Hippocampal formation (tissue), 2 donors: Measurements from ENCODE around the gene KMT2E.
"Not testable (repeated sequence)": the region's sequence is repeated elsewhere in the genome, so short reads cannot be mapped to it uniquely, and the experiment has no call there.

Source experiments
- DNase-seq, 2 donors: peaks; one replicate each; lab custom pipeline; 2025; lab: John Stamatoyannopoulos, UW

KMT2E gene, protein sequence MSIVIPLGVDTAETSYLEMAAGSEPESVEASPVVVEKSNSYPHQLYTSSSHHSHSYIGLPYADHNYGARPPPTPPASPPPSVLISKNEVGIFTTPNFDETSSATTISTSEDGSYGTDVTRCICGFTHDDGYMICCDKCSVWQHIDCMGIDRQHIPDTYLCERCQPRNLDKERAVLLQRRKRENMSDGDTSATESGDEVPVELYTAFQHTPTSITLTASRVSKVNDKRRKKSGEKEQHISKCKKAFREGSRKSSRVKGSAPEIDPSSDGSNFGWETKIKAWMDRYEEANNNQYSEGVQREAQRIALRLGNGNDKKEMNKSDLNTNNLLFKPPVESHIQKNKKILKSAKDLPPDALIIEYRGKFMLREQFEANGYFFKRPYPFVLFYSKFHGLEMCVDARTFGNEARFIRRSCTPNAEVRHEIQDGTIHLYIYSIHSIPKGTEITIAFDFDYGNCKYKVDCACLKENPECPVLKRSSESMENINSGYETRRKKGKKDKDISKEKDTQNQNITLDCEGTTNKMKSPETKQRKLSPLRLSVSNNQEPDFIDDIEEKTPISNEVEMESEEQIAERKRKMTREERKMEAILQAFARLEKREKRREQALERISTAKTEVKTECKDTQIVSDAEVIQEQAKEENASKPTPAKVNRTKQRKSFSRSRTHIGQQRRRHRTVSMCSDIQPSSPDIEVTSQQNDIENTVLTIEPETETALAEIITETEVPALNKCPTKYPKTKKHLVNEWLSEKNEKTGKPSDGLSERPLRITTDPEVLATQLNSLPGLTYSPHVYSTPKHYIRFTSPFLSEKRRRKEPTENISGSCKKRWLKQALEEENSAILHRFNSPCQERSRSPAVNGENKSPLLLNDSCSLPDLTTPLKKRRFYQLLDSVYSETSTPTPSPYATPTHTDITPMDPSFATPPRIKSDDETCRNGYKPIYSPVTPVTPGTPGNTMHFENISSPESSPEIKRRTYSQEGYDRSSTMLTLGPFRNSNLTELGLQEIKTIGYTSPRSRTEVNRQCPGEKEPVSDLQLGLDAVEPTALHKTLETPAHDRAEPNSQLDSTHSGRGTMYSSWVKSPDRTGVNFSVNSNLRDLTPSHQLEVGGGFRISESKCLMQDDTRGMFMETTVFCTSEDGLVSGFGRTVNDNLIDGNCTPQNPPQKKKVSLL (N-terminal part only)

DNA sequence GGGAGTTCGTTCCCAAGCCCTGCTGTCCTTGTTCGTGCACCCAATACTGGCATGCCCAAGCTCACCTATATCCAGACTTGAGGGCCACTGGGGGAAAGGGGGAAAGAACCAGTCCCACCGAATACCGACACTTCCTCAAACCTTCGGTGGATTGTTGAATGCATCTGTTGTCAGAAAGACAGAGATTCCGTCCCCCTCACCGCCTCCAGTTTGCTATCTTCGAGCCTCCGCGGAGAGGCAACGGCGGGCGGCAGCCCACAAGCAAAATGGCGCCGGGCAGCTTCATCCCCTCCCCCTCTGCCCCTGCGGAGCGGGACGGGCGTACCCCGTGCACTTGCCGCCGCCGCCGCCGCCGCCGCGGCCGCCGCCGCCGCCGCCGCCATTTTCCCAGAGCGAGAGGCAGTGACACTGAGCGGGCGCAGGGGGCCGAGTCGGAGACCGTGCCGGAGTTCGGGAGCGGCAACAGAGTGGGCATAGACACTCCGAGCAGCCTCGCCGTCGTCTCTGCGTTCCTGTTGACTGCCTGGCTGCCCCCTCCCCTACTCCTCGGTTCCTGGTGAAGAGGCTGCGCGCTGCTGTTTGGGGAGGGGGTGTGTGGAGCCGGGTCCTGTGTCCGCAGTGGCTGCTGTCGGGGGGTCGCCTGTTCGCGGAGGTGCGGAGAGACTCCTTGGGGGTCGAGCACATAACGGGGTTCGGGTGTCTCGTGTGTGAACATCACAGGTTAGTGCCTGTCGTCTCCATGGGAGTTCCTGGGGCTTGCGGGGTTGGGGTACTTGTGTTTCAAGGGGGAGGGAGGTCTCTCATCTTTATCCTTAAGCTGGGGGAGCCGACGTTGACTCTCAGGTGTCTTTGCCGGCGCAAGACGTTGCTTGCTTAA is at the start of gene KMT2E:
KMT2E (plus strand) TSS at position 390 of the 877 bp plus-strand sequence. CDS start 26,748 bp downstream, outside the sequence.
- DNase-seq, result peak; percentile 83 to 86

DNA sequence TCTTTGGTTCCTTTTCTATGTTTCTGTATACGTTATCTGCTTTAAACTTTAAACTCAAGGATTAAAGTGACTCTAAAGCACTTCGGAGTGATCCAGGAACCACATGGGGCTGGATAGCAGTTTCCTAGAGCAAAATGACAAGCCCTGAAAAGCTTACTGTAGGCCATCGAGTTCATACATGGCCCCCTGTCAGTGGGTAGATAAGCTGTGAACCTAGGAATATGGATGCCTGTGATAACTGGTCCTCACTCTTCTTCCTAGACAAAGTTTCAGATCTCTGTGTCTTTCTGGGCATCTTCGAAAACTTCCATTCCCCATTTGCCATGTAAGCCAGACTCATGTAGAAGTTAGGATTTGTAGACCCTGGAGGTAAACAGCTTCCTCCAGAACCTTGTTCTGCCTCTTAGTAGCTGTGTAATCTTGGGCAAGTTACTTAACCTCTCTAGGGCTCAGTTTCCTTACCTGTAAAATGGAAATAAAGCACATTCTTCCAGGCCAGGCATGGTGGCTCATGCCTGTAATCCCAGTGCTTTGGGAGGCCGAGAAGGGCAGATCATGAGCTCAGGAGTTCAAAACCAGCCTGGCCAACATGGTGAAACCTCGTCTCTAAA is 49.3 kb upstream of the KMT2E start:
- DNase-seq, result no peak

DNA sequence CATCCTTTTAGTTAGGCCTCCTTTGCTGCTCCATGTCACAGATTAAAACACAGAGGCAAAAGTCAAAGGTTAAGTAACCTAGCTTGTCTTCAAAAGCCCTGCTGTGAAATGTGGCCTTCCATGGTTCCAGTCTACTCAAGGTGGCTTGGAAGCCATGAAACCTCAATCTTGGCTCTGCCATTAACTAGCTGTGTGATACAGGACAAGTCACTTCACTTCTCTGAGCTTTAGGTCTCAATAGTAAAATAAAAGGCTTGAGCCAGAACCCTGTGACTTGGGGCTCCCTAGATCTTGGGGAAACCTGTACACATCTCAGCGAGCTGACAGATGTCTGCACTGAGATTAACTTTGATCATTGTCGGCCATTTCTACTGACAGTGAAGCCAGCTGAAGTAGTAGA is 48.0 kb upstream of the KMT2E start:
- no peak for DNase-seq

DNA sequence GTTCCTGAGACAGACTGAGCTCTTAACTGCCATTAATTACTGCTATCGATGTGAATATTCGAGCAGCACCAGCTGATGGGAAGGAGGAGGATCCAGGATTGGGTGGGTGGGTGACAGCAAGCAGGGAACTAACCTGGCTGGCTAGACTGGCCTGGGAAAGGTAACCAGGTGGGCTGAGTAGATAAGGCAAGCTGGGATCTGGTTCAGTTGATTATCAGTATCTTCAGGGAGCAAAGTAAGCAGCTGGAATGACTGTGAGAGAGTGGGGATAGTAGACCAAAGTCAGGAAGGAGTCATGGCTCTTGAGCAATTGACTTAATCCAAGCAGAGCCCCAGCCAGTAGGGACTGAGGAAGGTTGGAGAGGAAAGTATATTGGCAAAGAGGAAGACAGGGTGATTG is 46.9 kb upstream of the KMT2E start:
- no peak for DNase-seq

DNA sequence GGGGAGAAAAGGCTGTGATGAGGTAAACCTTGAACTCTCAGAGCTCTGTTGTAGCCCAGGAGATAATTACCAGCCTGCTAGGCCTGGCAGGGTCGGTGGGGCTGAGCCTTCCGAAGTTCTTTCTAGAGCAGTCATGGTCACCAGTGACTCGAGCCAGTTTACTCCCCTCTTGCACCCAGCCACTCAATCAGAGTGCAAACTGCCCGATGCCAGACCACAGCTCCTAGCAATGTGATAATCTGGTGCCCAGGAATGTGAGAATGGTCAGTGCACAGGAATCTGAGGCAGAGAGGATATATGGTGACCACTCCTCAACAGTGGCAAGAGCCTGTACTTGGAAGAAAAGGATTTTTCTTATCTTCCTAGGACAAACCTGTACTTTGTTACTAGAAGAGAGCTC is 46.4 kb upstream of the KMT2E start:
- no peak for DNase-seq

DNA sequence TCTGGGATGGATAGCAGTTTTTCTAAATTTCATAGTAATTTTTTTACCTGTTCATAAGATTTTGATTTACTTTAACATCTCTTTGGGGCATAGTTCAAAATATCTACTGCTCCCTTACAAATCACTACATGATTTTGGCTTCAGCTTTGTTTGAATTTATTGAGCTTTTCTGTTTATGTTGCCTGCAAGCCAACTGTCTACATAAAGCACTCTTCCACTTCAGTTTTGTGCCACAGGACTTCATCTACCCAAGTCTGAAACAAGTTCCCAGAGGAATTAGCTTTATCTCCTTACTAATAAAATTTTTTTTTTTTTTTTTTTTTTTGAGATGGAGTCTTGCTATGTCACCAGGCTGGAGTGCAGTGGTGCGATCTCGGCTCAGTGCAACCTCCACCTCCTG is 45.4 kb upstream of the KMT2E start:
- DNase-seq, result no peak

DNA sequence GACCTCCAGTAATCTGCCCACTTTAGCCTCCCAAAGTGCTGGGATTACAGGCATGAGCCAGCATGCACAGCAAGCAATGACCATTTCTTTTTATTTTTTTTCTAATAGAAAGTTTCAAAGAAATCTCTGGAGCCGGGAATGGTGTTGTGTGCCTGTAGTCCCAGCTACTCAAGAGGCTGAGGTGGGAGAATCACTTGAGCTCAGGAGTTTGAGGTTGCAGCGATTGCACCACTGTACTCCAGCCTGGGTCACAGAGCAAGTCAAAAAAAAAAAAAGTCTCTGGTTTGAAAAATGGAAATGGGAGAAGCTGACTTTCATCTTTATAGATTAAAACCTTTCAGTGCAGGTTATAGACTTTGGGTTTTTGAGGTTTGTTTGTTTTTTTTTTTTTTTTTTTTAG is 44.8 kb upstream of the KMT2E start:
- DNase-seq, result no peak

DNA sequence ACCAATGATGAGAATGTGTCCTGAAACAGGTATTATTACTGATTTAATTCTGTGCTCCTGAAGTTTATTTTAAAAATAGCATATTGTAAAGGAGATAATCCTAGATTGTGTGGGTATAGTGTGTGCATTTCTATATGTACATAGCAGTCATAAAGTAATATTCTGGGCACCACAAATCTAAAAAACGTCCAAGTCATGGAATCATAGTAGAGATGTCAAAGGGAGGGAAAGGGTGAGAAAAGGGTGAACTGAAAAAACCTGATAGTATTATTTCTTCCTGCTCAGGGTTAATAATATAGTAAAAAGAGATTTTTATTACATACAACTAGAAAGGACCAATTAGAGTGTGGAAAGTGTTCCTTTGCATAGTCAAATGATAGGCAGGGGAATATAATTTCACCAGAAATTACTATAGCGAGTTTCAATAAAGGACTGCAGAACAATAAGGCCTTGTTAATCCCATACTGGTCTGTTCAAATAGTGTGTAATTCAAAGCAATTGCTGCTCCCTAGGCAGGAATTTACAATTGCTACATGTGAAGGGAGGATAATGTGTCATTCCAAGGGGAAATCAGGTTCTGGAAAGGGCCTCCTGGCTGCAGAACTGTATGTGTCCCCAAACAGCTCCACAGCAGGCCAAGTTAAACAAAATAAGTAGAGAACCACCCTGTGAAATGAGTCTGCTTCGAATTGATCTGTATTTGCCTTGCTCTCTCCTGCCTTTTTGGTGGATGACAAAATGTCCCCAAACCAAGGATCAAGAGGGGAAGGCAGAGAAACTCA is 42.5 kb upstream of the KMT2E start:
- DNase-seq, result no peak

DNA sequence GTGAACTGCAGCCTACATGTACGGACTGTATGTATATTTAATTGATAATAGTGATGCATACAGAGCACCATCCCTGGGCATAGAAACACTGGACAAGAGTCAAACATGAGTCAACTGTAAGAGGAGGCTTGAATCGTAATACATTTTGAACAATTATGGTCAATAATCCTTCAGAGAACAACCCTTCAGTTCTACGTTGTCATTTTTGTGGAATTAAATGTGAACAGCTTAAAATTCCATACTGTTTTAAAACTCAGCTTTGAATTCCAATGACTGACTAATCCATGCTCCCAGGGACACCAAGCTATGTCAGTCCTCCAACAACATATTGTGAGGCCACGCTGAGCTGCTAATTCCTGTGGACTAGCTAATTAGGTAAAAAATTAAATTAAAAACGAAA is 41.5 kb upstream of the KMT2E start:
- no peak for DNase-seq

DNA sequence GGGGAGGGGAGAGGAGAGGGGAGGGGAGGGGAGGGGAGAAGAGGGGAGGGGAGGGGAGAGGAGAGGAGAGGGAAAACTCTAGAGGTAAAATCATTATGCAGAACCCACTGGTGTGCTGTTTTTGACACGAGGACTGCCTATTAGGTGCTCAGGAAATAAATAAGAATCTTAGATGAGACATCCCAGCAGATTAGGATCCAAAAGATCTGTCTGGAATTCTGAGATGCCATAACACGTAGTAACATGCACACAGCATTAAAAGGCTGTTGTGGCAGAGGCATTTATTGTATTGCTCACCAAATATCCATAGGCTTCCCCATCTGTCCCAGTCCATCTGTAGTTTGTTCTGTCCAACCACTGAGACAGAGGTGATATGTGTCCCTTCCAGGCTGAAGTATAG is 40.8 kb upstream of the KMT2E start:
- no peak for DNase-seq

DNA sequence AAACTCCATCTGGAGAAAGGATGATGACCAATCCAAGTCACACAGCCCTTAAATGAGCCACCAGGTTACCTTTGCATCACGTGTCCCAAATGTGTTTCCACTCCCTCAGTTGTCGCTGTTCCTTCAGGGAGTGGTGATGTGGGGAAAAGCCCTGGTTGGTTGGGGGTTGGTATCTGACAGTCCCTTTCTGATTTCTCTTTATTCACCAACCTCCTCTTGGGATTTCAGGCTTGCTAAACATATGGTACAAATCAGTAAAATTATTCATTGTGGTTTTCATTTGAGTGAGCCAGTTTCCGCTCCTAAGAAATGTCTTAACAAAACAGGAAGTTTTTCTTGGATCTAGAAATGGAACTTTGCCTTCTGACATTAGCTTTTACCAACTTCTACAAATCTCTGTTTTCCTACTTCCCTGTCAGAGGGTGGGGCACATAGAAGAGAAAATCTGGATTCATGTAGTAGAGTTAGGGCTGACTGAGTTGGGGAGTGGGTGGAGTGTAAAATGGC is 40.0 kb upstream of the KMT2E start:
- DNase-seq, result no peak

DNA sequence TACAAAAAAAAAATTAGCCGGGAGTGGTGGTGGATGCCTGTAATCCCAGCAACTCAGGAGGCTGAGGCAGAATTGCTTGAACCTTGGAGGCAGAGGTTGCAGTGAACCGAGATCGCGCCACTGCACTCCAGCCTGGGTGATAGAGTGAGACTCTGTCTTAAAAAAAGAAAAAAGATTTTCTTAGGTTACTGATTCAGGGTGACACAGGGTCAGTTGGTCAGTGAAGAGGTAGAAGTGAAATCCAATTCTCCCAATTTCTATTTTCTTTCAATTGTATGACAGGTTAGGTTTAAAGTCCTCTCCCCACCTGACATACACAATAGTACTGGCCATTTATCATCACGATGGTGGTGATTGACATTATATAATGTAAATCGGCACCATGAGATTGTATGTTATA is 38.5 kb upstream of the KMT2E start:
- not testable (repeated sequence) for DNase-seq

DNA sequence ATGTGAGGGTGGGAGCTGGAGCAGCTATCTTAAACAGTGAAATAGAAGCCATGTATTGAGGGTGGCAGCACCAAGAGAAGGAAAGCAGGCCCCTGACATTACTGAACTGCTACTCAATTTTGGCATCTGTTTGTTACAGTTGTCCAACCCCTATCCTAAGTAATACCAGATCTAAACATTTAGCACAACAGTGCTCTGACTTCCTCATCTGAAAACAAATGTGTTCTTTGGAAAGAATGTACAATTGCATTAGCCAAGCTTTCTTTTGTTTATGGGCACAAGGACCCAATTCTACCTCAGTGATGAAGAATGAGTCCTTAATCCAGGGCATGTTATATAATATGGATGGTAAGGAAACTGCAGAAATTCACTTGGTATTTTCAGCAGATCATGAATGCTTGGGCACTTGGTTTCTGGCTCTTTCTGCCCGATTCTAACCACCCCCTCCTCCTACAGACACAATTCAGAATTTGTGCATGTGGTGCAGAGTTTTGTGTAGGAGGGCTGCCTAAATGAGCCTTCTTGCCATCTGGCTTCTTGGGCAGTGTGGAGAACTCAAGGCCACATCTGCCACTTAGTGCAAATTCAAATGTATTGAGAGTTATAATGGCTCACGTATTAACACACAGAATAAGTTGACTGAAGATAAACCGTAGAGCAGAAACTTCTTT is 36.9 kb upstream of the KMT2E start:
- peak in 1 of 2 donors; percentile 57 for DNase-seq

DNA sequence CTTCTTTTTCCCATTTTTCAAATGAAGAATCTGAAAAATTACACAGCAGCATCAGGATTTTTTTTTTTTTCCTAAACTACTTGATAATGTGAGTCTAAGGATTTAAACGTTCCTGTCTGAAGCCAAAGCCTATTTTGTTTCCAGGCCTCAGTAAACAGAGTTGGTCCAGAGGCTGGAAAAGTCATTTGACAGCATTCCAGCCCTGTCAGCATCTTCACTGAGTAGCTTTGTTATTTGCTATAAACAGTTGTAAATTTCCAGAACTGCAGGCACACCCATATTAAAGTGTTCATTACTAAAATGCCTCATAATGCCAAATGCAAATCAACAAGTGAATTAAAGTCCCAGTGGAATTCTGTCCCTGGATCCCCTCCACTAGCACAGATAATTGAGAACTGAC is 35.5 kb upstream of the KMT2E start:
- peak; percentile 20 to 36 for DNase-seq

DNA sequence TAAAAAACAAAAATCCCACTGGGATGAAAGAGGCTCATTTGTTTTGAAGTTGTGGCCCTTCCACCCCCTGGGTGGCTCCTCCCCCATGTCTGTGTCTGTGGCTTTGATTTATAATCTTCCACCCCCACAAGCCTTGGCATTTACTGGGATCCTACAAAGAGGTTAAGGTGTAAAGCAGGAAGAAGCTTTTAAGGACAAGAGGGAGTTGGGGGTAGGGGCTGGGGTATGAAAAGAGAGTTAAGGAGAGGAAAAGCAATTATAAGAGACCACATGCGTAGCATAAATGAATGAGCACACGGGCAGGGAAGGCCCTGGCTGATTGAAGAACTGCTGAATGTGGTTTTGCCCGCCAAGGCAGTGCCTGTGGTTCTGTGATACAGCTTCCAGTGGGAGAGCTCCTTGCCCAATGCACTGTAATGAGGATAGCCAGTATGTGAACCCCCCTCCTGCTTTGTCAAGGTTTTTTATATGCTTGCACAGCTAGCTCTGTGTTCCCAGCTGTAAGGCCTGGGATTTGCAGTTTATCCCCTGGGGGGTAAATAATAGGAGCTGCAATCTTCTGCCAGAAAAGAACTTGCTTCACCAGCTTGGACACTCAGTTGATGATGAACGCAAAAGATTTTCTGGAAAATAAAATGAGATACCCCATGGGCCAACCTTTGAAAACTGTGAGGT is 34.7 kb upstream of the KMT2E start:
- DNase-seq, result peak in 1 of 2 donors; percentile 13

DNA sequence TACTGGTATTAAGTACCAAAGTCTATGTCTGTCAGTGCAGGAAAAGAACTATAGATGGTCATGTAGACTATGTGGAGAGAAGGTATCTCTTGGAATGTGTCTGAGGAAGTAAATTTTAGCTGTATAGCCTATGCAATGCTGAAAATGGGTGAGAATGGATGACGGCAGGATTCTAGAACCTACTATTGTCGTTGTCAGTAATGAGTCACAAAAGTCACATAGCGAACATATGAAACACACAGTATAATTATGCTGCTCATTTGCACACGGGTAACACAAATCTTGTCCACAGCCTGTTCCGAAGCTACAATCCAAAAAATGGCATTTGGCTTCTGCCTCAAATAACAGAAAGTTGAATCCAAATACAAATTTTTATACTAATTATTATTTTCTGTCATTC is 33.6 kb upstream of the KMT2E start:
- no peak for DNase-seq

DNA sequence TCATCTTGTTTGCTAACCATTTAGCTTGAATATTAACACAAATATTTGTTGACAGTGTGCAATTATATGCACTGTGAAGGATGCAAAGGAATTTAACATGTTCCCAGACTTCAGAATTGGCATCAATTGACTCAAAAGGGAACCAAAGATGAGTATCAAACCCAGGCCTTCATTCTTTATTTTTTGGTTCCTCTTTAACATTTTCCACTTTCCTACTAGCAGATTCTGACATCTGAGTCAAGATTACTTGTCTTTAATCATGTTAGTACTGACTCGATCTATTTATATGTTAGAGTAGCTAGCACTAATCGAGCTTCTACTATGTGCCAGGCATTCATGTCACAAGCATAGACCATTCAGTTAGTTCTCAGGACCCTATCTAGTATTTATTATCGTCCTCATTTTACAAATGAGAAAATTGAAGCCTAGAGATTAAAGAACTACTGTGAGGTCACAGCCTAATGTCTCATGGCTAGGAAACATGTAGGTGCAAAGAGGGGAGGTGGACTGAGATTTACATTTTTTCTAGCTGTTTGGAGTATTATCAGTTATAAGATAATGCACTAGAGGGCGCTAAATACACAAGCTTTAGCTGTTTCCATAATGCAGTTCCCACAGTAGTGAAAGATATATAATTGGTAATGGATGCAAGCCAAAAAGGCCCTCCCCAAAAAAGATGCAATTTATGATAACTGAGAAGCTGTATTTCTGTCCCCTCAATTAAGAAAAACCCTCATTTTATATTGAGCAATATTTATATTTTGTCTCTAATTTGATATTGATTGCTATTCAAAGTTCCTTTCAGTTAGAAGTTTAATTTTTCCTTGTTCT is 32.9 kb upstream of the KMT2E start:
- DNase-seq, result peak in 1 of 2 donors; percentile 64

DNA sequence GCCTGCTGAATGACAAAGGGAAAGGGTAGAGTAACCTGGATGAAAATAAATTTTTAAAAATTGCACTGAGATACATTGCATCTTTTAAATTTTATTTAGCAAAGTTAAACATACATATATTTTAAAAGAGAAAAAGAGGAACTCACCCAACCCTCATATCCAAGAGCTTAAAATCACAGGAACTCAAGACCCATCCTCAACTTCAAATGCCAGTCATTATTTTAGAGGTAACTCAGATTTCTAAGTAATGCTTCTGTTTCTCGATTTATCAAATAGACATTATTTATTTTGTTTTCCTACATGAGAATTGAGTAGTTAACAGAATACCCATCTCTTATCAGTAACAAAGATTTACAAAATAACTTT is 32.4 kb upstream of the KMT2E start:
- DNase-seq, result no peak
